ENCODE results near the gene ELMO2. TPM values are rescaled to one million over a fixed set of nuclear protein-coding genes. Genes with fewer than 3 reads are reported as not detected.

ELMO2 gene
- total RNA-seq, 2 experiments from 2014 or later, result 57.4 to 64.1 TPM

DNA sequence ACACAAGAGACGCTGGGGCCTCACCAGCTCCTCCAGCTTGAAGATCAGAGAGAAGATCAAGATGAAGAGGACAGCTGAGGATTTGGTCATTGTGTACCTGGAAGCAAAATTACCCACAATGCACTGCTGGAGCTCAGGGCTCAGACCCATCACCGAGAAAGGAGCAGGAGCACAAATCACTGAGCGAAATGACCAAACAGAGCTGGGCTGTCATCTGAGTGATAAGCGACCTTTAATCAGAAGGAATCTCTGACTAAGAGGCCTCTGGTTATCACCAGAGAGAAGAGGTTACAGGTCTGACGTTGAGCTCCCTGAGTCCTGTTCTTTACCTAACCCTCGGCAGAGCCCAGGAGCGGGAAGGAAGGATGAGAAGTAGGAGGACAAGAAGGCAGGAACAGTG lies 50.6 kb downstream of the ELMO2 start:
- Mint-ChIP-seq H3K36me3 (peaks cover 18% of the 10 kb centered on the region), H3K4me1 (ENCODE audit: low read depth) (peaks cover 40% of the 10 kb centered on the region), H3K27me3 (no peaks in the 10 kb centered on the region), H3K4me3 (no peak overlapping the region), H3K9me3 (no peaks in the 10 kb centered on the region), H3K27ac (no peak overlapping the region)
- CTCF ChIA-PET, result no interaction called here
- intact Hi-C loops (cut with micrococcal nuclease), result no loop called here
- POLR2A ChIA-PET, result interaction anchor here (1.9 kb wide), 1 partner anchor 12 kb away, joined by 5 read pairs; no protein-coding TSS in a partner anchor
- DNase-seq, result no peak

DNA sequence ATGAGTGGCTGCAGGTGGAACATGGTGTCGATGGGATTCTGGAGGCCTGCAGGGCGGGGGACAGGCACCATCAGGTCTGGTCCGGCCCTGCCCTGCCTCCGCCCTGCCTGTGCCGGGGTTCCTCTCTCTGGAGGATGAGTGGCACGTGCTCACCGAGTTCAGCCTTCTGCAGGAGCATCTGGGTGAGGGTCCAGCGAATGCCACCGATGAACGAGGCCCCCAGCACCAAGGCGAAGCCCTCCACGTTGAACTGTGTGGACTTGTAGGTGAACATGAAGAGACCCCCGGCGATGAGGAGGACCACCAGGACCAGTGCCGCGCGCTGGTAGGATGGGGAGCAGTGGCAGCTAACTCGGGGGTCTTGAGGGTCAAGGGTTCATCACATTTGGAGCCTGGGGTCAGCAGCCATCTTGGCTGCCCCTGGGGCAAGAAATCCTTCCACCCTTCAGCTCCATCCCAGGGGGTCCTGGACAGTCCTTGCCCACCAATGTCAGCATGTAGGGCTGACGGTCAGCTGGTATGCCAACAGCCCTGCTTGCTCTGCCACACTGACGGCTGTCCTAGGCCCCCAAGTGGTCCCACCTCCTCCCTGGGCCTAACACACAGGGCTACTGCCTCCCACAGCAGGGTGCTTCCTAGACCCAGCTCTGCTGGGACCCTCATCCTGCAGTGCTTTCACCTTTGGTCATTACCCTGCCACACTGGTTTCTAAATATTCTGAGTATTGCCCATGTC lies 51.3 kb downstream of the ELMO2 start:
- H3K27me3 Mint-ChIP-seq, result no peaks in the 10 kb centered on the region
- H3K4me3 Mint-ChIP-seq, result no peak overlapping the region
- H3K36me3 Mint-ChIP-seq, result peaks cover 22% of the 10 kb centered on the region
- intact Hi-C loops (cut with micrococcal nuclease), result no loop called here
- no peaks in the 10 kb centered on the region for H3K9me3 Mint-ChIP-seq
- ChIA-PET CTCF (no interaction called here), POLR2A (interaction anchor here (1.9 kb wide), 1 partner anchor 11 kb away, joined by 5 read pairs; no protein-coding TSS in a partner anchor)
- no peak for DNase-seq
- H3K4me1 Mint-ChIP-seq (ENCODE audit: low read depth), result peaks cover 47% of the 10 kb centered on the region
- H3K27ac Mint-ChIP-seq, result no peak overlapping the region

- POLR2A ChIA-PET, result interaction anchor here (1.9 kb wide), 1 partner anchor 10 kb away, joined by 5 read pairs; no protein-coding TSS in a partner anchor
- no peaks in the 10 kb centered on the region for H3K9me3 Mint-ChIP-seq
- DNase-seq, result no peak
- H3K4me3 Mint-ChIP-seq, result no peak overlapping the region
- intact Hi-C loops (cut with micrococcal nuclease), result no loop called here
- H3K27me3 Mint-ChIP-seq, result no peaks in the 10 kb centered on the region
- CTCF ChIA-PET, result no interaction called here
- H3K4me1 Mint-ChIP-seq (ENCODE audit: low read depth), result peaks cover 46% of the 10 kb centered on the region
- H3K27ac Mint-ChIP-seq, result no peak overlapping the region
- H3K36me3 Mint-ChIP-seq, result peaks cover 24% of the 10 kb centered on the region
These were observed 52.2 kb downstream of the ELMO2 start for GRCh38 chr20:46354207-46354555.

DNA sequence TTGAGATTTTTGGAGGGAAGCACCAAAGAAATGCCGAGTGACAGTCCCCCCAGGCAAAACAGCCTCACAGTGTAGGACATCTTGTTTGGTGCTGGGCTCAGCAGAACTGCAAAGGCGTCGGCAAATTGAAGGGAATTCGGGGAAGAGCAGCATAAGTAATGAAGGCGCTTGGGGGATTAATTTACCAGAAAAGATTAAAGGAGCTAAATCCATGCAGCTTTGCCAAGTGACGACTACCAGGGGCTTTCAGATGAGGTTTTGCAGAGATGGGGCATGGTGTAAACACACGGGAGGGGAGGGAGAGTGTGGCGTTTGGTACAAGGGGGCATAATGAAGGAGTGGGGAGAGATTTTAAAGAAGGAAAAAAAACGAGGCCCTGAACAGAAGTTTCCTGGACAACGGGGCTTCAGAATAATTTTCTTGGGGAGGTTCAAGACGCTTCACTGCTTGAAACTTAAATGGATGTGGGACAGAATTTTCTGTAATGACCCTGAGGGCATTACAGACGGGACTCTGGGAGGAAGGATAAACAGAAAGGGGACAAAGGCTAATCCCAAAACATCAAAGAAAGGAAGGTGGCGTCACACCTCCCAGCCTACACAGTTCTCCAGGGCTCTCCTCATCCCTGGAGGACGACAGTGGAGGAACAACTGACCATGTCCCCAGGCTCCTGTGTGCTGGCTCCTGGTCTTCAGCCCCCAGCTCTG lies 52.8 kb downstream of the ELMO2 start:
- Mint-ChIP-seq H3K27ac (no peak overlapping the region), H3K36me3 (peaks cover 24% of the 10 kb centered on the region), H3K27me3 (no peaks in the 10 kb centered on the region), H3K4me3 (no peak overlapping the region), H3K4me1 (ENCODE audit: low read depth) (peaks cover 41% of the 10 kb centered on the region), H3K9me3 (no peaks in the 10 kb centered on the region)
- intact Hi-C loops (cut with micrococcal nuclease), result no loop called here
- DNase-seq, result no peak
- ChIA-PET POLR2A (no interaction called here), CTCF (no interaction called here)

DNA sequence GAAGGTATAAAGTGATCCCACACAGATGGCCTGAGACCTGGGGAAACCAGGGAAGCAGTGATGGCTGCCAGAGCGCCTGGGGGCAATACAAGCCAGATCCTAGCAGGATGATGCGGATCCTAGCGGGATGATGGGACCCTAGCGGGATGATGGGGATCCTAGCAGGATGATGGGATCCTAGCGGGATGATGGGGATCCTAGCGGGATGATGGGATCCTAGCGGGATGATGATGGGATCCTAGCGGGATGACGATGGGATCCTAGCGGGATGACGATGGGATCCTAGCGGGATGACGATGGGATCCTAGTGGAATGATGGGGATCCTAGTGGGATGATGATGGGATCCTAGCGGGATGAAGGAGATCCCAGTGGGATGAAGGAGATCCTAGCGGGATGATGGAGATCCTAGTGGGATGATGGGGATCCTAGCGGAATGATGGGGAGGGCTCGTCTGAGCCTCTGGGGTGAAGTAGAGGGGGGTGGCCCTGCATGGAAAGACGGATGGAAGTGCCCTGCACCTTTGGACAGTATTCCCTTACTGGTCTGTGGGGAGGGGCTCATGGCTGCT lies 54.0 kb downstream of the ELMO2 start:
- ChIA-PET POLR2A (interaction anchor here (0.8 kb wide), 1 partner anchor 102 kb away, joined by 3 read pairs; no protein-coding TSS in a partner anchor), CTCF (no interaction called here)
- no peak overlapping the region for H3K4me3 Mint-ChIP-seq
- H3K9me3 Mint-ChIP-seq, result no peaks in the 10 kb centered on the region
- intact Hi-C loops (cut with micrococcal nuclease), result no loop called here
- H3K4me1 Mint-ChIP-seq (ENCODE audit: low read depth), result peaks cover 31% of the 10 kb centered on the region
- H3K27ac Mint-ChIP-seq, result no peak overlapping the region
- DNase-seq, result no peak
- no peaks in the 10 kb centered on the region for H3K27me3 Mint-ChIP-seq
- H3K36me3 Mint-ChIP-seq, result peaks cover 24% of the 10 kb centered on the region

DNA sequence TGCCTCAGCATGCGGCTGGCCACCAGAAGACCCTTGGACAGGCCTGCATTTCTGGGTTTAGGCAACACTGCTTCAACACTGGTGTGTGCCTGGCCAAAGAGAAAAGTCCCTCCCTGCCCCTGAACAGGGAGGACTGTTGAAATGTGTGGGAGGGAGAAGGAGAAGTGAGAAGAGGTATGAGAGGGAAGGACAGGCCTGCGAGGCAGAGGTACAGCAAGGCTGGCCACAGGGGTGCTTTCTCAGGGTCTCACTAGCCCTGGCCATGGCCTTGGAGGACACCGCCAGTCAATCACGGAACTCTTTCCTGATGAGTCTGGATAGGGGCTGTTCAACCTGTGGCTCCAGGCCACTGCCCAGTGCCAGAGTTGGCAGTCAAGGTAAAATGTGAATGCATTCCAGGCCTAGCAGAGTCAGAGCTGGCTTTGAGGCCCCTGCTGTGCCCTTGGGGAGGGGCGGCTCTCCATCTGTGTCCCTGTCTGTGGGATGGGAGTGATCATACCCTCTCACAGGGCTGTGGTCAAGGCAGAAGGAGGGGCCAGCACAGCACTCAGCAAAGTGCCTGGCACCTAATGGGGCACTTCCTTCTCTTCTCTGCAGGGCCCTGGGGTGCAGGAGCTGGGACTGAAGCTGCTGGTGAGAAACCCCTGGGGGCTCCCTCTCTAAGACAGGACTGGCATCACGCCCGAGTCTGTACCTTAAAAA lies 54.9 kb downstream of the ELMO2 start:
- CTCF ChIA-PET, result no interaction called here
- no peak for DNase-seq
- no peak overlapping the region for H3K27ac Mint-ChIP-seq
- peaks cover 25% of the 10 kb centered on the region for H3K4me1 Mint-ChIP-seq (ENCODE audit: low read depth)
- H3K27me3 Mint-ChIP-seq, result no peaks in the 10 kb centered on the region
- POLR2A ChIA-PET, result interaction anchor here (0.8 kb wide), 1 partner anchor 101 kb away, joined by 3 read pairs; no protein-coding TSS in a partner anchor
- H3K36me3 Mint-ChIP-seq, result peaks cover 25% of the 10 kb centered on the region
- H3K4me3 Mint-ChIP-seq, result no peak overlapping the region
- H3K9me3 Mint-ChIP-seq, result no peaks in the 10 kb centered on the region
- intact Hi-C loops (cut with micrococcal nuclease), result no loop called here

DNA sequence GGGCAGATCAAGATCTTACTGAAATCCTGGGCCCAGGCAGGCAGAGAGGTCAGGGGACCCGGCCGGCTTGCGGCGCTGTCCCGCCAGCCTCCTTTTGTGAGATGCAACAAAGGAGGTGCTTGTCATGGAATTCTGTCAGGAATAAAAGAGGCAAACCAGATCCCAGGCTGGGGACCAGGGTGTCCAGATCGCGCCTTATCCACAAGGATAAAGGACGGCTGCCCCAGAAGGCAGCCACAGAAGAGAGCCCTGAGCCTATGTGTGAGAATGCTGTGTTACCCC lies 55.5 kb downstream of the ELMO2 start:
- CTCF ChIA-PET, result no interaction called here
- H3K27ac Mint-ChIP-seq, result peak overlapping the region; percentile 73
- H3K9me3 Mint-ChIP-seq, result no peaks in the 10 kb centered on the region
- peaks cover 23% of the 10 kb centered on the region for H3K4me1 Mint-ChIP-seq (ENCODE audit: low read depth)
- POLR2A ChIA-PET, result no interaction called here
- H3K27me3 Mint-ChIP-seq, result no peaks in the 10 kb centered on the region
- intact Hi-C loops (cut with micrococcal nuclease), result no loop called here
- no peak overlapping the region for H3K4me3 Mint-ChIP-seq
- no peak for DNase-seq
- peaks cover 25% of the 10 kb centered on the region for H3K36me3 Mint-ChIP-seq

GRCh38 chr20:46350201-46350985 lies 56.0 kb downstream of the ELMO2 start:
- peaks cover 20% of the 10 kb centered on the region for H3K4me1 Mint-ChIP-seq (ENCODE audit: low read depth)
- ChIA-PET CTCF (interaction anchor here (0.9 to 2.7 kb wide), 4 partner anchors 7 to 363 kb away, joined by 3 to 33 read pairs (median 4); partner anchors contain the start of gene ELMO2), POLR2A (no interaction called here)
- intact Hi-C loops (cut with micrococcal nuclease), result no loop called here
- no peaks in the 10 kb centered on the region for H3K27me3 Mint-ChIP-seq
- DNase-seq, result peak; percentile 61
- H3K9me3 Mint-ChIP-seq, result no peaks in the 10 kb centered on the region
- H3K36me3 Mint-ChIP-seq, result peaks cover 22% of the 10 kb centered on the region
- peak overlapping the region; percentile 73 for H3K27ac Mint-ChIP-seq
- no peak overlapping the region for H3K4me3 Mint-ChIP-seq

- no peak for DNase-seq
- Mint-ChIP-seq H3K27ac (no peak overlapping the region), H3K36me3 (peaks cover 21% of the 10 kb centered on the region), H3K9me3 (no peaks in the 10 kb centered on the region), H3K4me1 (ENCODE audit: low read depth) (peaks cover 20% of the 10 kb centered on the region), H3K27me3 (no peaks in the 10 kb centered on the region), H3K4me3 (no peak overlapping the region)
- CTCF ChIA-PET, result interaction anchor here (0.9 to 3.4 kb wide), 14 partner anchors 8 to 380 kb away, joined by 3 to 33 read pairs (median 6); partner anchors contain the start of gene ELMO2
- intact Hi-C loops (cut with micrococcal nuclease), result loop anchor here (1.0 to 5.0 kb wide), 2 partner anchors 42 to 217 kb away; no protein-coding TSS in a partner anchor
- POLR2A ChIA-PET, result no interaction called here
These were observed 56.7 kb downstream of the ELMO2 start for GRCh38 chr20:46349742-46350056.

DNA sequence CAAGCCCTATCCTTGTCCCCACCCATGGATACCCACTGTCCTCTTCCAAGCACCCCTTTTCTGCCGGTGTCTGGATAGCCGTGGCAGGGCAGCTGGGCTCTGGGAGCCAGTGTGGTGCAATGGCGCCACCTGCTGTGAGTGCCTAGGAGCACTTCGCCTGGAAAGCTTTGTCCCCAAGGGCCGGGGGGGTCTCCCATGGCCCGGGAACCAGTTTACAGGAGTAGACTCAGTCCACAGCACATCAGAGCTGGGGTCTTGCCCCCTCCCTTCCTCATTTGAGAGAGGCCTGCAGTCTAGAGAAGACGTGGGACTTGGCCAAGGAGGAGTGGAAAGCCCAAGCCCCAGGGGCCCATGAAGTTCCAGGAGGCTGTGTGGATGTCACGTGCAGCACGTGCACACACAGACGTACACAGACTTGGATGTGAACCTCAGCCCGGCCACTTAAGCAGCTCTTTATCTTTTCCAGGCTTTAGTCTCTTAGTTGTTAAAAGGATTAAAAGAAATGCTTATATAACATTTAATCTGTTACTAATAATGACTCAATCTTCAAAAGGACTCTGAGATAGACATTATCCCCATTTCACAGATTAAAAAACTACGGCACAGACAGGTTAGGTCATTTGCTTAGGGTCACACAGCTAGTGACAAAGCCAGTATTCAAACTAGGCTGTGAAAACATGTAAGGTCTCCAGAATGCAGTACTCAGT lies 57.2 kb downstream of the ELMO2 start:
- Mint-ChIP-seq H3K27ac (no peak overlapping the region), H3K36me3 (peaks cover 18% of the 10 kb centered on the region), H3K4me1 (ENCODE audit: low read depth) (peaks cover 23% of the 10 kb centered on the region), H3K27me3 (no peaks in the 10 kb centered on the region), H3K4me3 (no peak overlapping the region), H3K9me3 (no peaks in the 10 kb centered on the region)
- peak; percentile 65 for DNase-seq
- intact Hi-C loops (cut with micrococcal nuclease), result loop anchor here (1.0 to 5.0 kb wide), 2 partner anchors 42 to 217 kb away; no protein-coding TSS in a partner anchor
- POLR2A ChIA-PET, result no interaction called here
- CTCF ChIA-PET, result interaction anchor here (0.8 to 3.4 kb wide), 28 partner anchors 9 to 379 kb away, joined by 3 to 33 read pairs (median 4); partner anchors contain the start of gene ELMO2
